HEK293 (cell line): ENCODE data around the gene FBLN5.
A peak's percentile ranks its signal among the peaks of the same experiment; 100 is the strongest.

Experiments
- CTCF ChIA-PET: fragments of 350-600 bp; formaldehyde crosslinking; extraction: SDS; loops from one replicate; lab custom pipeline; 2021; ENCODE audit warnings: antibody characterized with exemption; lab: Yijun Ruan, JAX
- POLR2A ChIA-PET: fragments of 300-600 bp; formaldehyde crosslinking; extraction: SDS; loops from one replicate; lab custom pipeline; 2020; ENCODE audit warnings: antibody characterized with exemption, inconsistent platforms; lab: Yijun Ruan, JAX
- H3K27ac ChIP-seq: fragments of 200-500 bp; sonication (Bioruptor generic); 2 replicates; pipeline ENCODE4 v1.5.1; 2014; ENCODE audit warnings: low read depth, low read length, control low read depth, inconsistent platforms; ENCODE audit errors: extremely low read depth
- H3K36me3 ChIP-seq, 2 experiments: fragments of 200-500 bp in 1 of 2; sonication (Bioruptor generic) in 1 of 2; 1 replicate in 1 of 2; 2 replicates in 1 of 2; pipeline ENCODE4 v1.5.1; 2014 to 2017; ENCODE audit warnings: inconsistent platforms in 2 of 2, low read length in 2 of 2; ENCODE audit not compliant: control insufficient read depth in 2 of 2, insufficient read depth in 1 of 2
- H3K4me1 ChIP-seq: fragments of 200-500 bp; sonication (Bioruptor generic); 2 replicates; pipeline ENCODE4 v1.5.1; 2014; ENCODE audit warnings: mild to moderate bottlenecking, low read length, inconsistent platforms; ENCODE audit not compliant: control insufficient read depth, insufficient read depth
- H3K4me3 ChIP-seq: 2 replicates; pipeline ENCODE4 v1.5.1; 2011; ENCODE audit warnings: low read depth, mild to moderate bottlenecking, control low read depth, low read length, moderate library complexity
- H3K9me3 ChIP-seq: fragments of 200-500 bp; sonication (Bioruptor generic); 2 replicates; pipeline ENCODE4 v1.5.1; 2014; ENCODE audit warnings: low read depth, low read length, inconsistent platforms; ENCODE audit not compliant: control insufficient read depth, insufficient read depth
- EGR2 ChIP-seq: fragments of 450-650 bp; formaldehyde crosslinking; IDR thresholded peaks from 2 replicates; pipeline ENCODE4 v1.5.1; 2016; ENCODE audit warnings: low read depth, missing biosample characterization, missing genetic modification characterization
- GLIS2 ChIP-seq: fragments of 450-650 bp; formaldehyde crosslinking; IDR thresholded peaks from 2 replicates; pipeline ENCODE4 v1.5.1; 2016; ENCODE audit warnings: missing biosample characterization, missing genetic modification characterization
- MYNN ChIP-seq: fragments of 450-650 bp; formaldehyde crosslinking; IDR thresholded peaks from 2 replicates; pipeline ENCODE4 v1.5.1; 2016; ENCODE audit warnings: missing biosample characterization, missing genetic modification characterization, borderline replicate concordance
- SCRT1 ChIP-seq: fragments of 450-650 bp; formaldehyde crosslinking; IDR thresholded peaks from 2 replicates; pipeline ENCODE4 v1.5.1; 2016; ENCODE audit warnings: missing biosample characterization, missing genetic modification characterization, borderline replicate concordance
- SETDB1 ChIP-seq: IDR thresholded peaks from one replicate; pipeline ENCODE4 v1.6.1; 2017; ENCODE audit warnings: mild to moderate bottlenecking, low read length, moderate library complexity, mixed read lengths; ENCODE audit not compliant: insufficient read length
- ZBTB48 ChIP-seq: fragments of 450-650 bp; formaldehyde crosslinking; IDR thresholded peaks from 2 replicates; pipeline ENCODE4 v1.5.1; 2016; ENCODE audit warnings: missing biosample characterization, missing genetic modification characterization
- ZIC2 ChIP-seq: fragments of 450-650 bp; formaldehyde crosslinking; IDR thresholded peaks from 2 replicates; pipeline ENCODE4 v1.5.1; 2016; ENCODE audit warnings: missing biosample characterization, missing genetic modification characterization
- ZNF175 ChIP-seq: fragments of 450-650 bp; formaldehyde crosslinking; IDR thresholded peaks from 2 replicates; pipeline ENCODE4 v1.5.1; 2016; ENCODE audit warnings: missing biosample characterization, missing genetic modification characterization
- ZNF2 ChIP-seq: fragments of 450-650 bp; formaldehyde crosslinking; IDR thresholded peaks from 2 replicates; pipeline ENCODE4 v1.5.1; 2016; ENCODE audit warnings: missing biosample characterization, missing genetic modification characterization
- ZNF211 ChIP-seq: fragments of 450-650 bp; formaldehyde crosslinking; IDR thresholded peaks from 2 replicates; pipeline ENCODE4 v1.5.1; 2016; ENCODE audit warnings: low read depth, missing biosample characterization, missing genetic modification characterization
- ZNF555 ChIP-seq: fragments of 450-650 bp; formaldehyde crosslinking; conservative IDR thresholded peaks from 2 replicates; pipeline ENCODE4 v1.5.1; 2017; ENCODE audit warnings: missing biosample characterization, mild to moderate bottlenecking, missing genetic modification characterization, inconsistent platforms
- ZNF558 ChIP-seq: fragments of 450-650 bp; formaldehyde crosslinking; IDR thresholded peaks from 2 replicates; pipeline ENCODE4 v1.5.1; 2016; ENCODE audit warnings: missing biosample characterization, missing genetic modification characterization
- ZNF658 ChIP-seq: fragments of 450-650 bp; formaldehyde crosslinking; IDR thresholded peaks from 2 replicates; pipeline ENCODE4; 2016; ENCODE audit warnings: missing biosample characterization, missing genetic modification characterization
- ZNF660 ChIP-seq: fragments of 450-650 bp; IDR thresholded peaks from 2 replicates; pipeline ENCODE4 v1.5.1; 2018; ENCODE audit warnings: missing biosample characterization, mild to moderate bottlenecking, missing genetic modification characterization
- TF ChIP-seq, protein P1 (sequence below): fragments of 450-650 bp; formaldehyde crosslinking; IDR thresholded peaks from 2 replicates; pipeline ENCODE4 v1.5.1; 2016; ENCODE audit warnings: missing biosample characterization, missing genetic modification characterization
- TF ChIP-seq, protein P2 (sequence below): fragments of 450-650 bp; formaldehyde crosslinking; IDR thresholded peaks from 2 replicates; pipeline ENCODE4 v1.5.1; 2016; ENCODE audit warnings: missing biosample characterization, missing genetic modification characterization
- TF ChIP-seq, protein P3 (sequence below): fragments of 450-650 bp; formaldehyde crosslinking; IDR thresholded peaks from 2 replicates; pipeline ENCODE4; 2016; ENCODE audit warnings: missing biosample characterization, missing genetic modification characterization
- TF ChIP-seq, protein P4 (sequence below): fragments of 450-650 bp; formaldehyde crosslinking; conservative IDR thresholded peaks from 2 replicates; pipeline ENCODE4 v1.5.1; 2016; ENCODE audit warnings: low read depth, missing biosample characterization, missing genetic modification characterization
- TF ChIP-seq, protein P5 (sequence below): fragments of 450-650 bp; formaldehyde crosslinking; IDR thresholded peaks from 2 replicates; pipeline ENCODE4 v1.5.1; 2016; ENCODE audit warnings: missing biosample characterization, missing genetic modification characterization
- TF ChIP-seq, protein P6 (sequence below): fragments of 450-650 bp; formaldehyde crosslinking; IDR thresholded peaks from 2 replicates; pipeline ENCODE4 v1.5.1; 2016; ENCODE audit warnings: missing biosample characterization, missing genetic modification characterization, low read depth

The FBLN5 gene

DNA sequence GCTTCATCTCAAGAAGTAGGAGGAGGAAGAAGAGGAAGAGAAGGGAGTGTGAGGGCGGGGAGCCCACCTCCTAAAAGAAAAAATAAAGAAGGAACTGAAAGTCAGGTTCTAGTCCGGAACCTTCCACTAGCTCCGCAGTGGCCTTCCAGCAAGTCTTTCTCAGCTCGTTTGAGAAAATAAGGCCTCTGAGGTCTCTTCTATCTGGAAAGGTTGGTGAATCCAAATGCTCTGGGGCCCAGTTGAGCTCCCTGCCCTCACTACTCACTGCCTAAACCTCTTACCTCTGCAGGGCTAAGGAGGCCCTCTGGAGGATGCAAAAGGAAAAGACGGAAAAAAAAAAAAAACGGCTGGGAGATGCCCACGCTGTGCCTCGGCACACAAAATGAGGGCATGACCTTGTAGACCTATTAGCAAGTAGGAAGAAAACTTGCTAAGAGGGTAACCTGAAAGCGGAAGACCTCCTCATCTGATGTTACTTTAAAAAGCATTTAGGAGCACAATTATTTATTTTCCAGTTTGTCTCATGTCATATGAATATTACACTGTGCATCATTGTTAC, 35.9 kb downstream of the FBLN5 start (continued):
- TF ChIP-seq, protein P1, sequence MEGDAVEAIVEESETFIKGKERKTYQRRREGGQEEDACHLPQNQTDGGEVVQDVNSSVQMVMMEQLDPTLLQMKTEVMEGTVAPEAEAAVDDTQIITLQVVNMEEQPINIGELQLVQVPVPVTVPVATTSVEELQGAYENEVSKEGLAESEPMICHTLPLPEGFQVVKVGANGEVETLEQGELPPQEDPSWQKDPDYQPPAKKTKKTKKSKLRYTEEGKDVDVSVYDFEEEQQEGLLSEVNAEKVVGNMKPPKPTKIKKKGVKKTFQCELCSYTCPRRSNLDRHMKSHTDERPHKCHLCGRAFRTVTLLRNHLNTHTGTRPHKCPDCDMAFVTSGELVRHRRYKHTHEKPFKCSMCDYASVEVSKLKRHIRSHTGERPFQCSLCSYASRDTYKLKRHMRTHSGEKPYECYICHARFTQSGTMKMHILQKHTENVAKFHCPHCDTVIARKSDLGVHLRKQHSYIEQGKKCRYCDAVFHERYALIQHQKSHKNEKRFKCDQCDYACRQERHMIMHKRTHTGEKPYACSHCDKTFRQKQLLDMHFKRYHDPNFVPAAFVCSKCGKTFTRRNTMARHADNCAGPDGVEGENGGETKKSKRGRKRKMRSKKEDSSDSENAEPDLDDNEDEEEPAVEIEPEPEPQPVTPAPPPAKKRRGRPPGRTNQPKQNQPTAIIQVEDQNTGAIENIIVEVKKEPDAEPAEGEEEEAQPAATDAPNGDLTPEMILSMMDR (tag by site-specific recombination), result peak; percentile 48

DNA sequence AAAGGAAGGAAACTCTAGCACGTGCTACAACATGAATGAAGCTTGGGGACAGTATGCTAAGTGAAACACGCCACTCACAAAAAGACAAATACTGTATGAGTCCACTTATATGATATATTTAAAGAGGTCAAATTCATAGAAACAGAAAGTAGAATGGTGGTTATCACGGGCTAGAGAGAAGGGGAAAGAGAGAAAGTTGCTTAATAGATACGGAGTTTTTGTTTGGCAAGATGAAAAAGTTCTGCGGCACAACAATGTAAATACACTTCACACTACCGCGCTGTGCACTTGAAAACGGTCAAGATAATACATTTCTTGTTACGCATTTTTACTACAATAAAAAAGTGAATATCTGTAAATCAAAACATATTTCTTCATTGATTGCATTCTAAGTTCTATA, 37.3 kb downstream of the FBLN5 start:
- ChIA-PET POLR2A (no interaction called here), CTCF (interaction anchor here (1.6 to 1.7 kb wide), 2 partner anchors 10 to 260 kb away, joined by 9 to 13 read pairs; no protein-coding TSS in a partner anchor)
- no peaks in the 10 kb centered on the region for H3K36me3 ChIP-seq
- H3K27ac ChIP-seq, result no peak overlapping the region
- no peak overlapping the region for H3K4me3 ChIP-seq
- TF ChIP-seq, protein P2, sequence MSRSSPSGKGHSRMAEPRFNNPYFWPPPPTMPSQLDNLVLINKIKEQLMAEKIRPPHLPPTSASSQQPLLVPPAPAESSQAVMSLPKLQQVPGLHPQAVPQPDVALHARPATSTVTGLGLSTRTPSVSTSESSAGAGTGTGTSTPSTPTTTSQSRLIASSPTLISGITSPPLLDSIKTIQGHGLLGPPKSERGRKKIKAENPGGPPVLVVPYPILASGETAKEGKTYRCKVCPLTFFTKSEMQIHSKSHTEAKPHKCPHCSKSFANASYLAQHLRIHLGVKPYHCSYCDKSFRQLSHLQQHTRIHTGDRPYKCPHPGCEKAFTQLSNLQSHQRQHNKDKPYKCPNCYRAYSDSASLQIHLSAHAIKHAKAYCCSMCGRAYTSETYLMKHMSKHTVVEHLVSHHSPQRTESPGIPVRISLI, result no peak
- TF ChIP-seq GLIS2 (no peak), SCRT1 (no peak), ZIC2 (tag by site-specific recombination) (no peak), EGR2 (tag by site-specific recombination) (no peak), ZNF175 (tag by site-specific recombination) (no peak), ZNF658 (no peak), ZBTB48 (tag by site-specific recombination) (no peak), ZNF558 (tag by site-specific recombination) (no peak), ZNF660 (tag by site-specific recombination) (no peak), MYNN (tag by site-specific recombination) (no peak), ZNF211 (tag by site-specific recombination) (no peak), SETDB1 (no peak), ZNF555 (tag by site-specific recombination) (no peak), ZNF2 (no peak)
- TF ChIP-seq, protein P3, sequence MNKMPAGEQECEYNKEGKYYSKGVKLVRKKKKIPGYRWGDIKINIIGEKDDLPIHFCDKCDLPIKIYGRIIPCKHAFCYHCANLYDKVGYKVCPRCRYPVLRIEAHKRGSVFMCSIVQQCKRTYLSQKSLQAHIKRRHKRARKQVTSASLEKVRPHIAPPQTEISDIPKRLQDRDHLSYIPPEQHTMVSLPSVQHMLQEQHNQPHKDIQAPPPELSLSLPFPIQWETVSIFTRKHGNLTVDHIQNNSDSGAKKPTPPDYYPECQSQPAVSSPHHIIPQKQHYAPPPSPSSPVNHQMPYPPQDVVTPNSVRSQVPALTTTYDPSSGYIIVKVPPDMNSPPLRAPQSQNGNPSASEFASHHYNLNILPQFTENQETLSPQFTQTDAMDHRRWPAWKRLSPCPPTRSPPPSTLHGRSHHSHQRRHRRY (tag by site-specific recombination), result no peak
- TF ChIP-seq, protein P4, sequence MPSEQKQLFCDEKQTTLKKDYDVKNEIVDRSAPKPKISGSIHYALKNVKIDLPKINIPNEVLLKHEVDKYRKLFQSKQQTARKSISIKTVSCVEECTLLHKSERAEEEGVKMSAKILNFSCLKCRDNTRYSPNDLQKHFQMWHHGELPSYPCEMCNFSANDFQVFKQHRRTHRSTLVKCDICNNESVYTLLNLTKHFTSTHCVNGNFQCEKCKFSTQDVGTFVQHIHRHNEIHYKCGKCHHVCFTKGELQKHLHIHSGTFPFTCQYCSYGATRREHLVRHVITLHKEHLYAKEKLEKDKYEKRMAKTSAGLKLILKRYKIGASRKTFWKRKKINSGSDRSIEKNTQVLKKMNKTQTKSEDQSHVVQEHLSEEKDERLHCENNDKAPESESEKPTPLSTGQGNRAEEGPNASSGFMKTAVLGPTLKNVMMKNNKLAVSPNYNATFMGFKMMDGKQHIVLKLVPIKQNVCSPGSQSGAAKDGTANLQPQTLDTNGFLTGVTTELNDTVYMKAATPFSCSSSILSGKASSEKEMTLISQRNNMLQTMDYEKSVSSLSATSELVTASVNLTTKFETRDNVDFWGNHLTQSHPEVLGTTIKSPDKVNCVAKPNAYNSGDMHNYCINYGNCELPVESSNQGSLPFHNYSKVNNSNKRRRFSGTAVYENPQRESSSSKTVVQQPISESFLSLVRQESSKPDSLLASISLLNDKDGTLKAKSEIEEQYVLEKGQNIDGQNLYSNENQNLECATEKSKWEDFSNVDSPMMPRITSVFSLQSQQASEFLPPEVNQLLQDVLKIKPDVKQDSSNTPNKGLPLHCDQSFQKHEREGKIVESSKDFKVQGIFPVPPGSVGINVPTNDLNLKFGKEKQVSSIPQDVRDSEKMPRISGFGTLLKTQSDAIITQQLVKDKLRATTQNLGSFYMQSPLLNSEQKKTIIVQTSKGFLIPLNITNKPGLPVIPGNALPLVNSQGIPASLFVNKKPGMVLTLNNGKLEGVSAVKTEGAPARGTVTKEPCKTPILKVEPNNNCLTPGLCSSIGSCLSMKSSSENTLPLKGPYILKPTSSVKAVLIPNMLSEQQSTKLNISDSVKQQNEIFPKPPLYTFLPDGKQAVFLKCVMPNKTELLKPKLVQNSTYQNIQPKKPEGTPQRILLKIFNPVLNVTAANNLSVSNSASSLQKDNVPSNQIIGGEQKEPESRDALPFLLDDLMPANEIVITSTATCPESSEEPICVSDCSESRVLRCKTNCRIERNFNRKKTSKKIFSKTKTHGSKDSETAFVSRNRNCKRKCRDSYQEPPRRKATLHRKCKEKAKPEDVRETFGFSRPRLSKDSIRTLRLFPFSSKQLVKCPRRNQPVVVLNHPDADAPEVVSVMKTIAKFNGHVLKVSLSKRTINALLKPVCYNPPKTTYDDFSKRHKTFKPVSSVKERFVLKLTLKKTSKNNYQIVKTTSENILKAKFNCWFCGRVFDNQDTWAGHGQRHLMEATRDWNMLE (tag by site-specific recombination), result no peak
- TF ChIP-seq, protein P5, sequence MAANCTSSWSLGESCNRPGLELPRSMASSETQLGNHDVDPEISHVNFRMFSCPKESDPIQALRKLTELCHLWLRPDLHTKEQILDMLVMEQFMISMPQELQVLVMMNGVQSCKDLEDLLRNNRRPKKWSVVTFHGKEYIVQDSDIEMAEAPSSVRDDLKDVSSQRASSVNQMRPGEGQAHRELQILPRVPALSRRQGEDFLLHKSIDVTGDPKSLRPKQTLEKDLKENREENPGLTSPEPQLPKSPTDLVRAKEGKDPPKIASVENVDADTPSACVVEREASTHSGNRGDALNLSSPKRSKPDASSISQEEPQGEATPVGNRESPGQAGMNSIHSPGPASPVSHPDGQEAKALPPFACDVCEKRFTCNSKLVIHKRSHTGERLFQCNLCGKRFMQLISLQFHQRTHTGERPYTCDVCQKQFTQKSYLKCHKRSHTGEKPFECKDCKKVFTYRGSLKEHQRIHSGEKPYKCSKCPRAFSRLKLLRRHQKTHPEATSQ (tag by site-specific recombination), result no peak
- TF ChIP-seq, protein P6, sequence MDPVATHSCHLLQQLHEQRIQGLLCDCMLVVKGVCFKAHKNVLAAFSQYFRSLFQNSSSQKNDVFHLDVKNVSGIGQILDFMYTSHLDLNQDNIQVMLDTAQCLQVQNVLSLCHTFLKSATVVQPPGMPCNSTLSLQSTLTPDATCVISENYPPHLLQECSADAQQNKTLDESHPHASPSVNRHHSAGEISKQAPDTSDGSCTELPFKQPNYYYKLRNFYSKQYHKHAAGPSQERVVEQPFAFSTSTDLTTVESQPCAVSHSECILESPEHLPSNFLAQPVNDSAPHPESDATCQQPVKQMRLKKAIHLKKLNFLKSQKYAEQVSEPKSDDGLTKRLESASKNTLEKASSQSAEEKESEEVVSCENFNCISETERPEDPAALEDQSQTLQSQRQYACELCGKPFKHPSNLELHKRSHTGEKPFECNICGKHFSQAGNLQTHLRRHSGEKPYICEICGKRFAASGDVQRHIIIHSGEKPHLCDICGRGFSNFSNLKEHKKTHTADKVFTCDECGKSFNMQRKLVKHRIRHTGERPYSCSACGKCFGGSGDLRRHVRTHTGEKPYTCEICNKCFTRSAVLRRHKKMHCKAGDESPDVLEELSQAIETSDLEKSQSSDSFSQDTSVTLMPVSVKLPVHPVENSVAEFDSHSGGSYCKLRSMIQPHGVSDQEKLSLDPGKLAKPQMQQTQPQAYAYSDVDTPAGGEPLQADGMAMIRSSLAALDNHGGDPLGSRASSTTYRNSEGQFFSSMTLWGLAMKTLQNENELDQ, result no peak
- TF ChIP-seq, protein P1 (tag by site-specific recombination), result no peak
- H3K4me1 ChIP-seq, result no peaks in the 10 kb centered on the region
- no peaks in the 10 kb centered on the region for H3K9me3 ChIP-seq
